ENCODE measurements around the gene SLC46A1. TPM values are rescaled to one million over a fixed set of nuclear protein-coding genes. Genes with fewer than 3 reads are reported as not detected.
A peak's percentile ranks its signal among the peaks of the same experiment; 100 is the strongest.
"Not testable (repeated sequence)": the region's sequence is repeated elsewhere in the genome, so short reads cannot be mapped to it uniquely, and the experiment has no call there.

SLC46A1 gene
- total RNA-seq, result 1 to 10 TPM in 1 of 2 experiments, under 1 TPM in 1; 0.96 to 1.1 TPM

DNA sequence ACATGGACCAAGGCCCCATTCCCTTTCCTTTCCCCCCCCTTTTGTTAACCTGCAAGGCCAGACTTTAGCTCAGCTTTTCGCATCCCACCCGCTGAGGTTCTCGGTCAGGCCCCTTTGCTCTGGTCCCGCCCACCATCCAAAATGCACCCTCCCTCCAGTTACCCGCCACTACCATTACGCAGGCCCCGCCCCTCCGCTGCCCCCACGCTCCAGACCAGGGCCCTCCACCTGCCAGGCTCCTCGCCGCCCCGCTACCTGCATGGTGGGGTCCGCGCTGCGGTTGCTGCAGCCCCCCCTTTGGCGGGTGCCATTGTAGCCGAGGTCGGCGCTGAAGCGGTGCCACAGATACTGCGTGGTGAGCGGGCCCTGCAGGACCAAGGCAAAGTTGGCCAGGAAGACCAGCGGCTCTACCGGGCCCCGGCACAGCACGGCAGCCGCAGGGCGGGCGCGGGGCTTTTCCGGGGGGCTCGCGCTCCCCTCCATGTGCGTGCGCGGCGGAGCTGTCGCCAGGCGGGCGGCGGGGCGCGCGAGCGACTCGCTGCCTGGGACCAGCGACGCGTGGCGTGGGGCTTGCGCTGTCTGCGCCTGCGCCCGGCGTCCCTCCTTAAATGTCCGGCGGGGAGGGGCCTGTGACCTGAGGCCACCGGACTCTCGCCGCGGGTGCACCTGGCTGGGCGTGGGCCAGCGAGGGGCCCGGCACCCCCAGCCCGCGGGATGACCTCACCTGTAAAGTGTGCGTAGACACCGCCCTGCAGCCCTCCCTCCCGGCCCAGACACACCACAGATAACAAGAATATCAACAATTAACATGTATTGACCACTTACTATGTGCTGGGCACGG is at the start of gene SLC46A1:
TSS of gene SLC46A1 (minus strand) at position 581 of the 841 bp plus-strand sequence. CDS start at position 483, 98 bp downstream.
- ChIA-PET CTCF (no interaction called here), POLR2A (interaction anchor here (1.4 to 1.9 kb wide), 2 partner anchors 10 to 21 kb away, joined by 6 to 11 read pairs; no protein-coding TSS in a partner anchor)
- Mint-ChIP-seq H3K4me1 (peaks cover 13% of the 10 kb centered on the region), H3K27ac (no peak within 1 kb of the TSS), H3K27me3 (peaks cover 11% of the 10 kb centered on the region), H3K4me3 (peak within 1 kb of the TSS; percentile 66), H3K36me3 (ENCODE audit: low read depth) (no peaks in the 10 kb centered on the region), H3K9me3 (no peaks in the 10 kb centered on the region)
- DNase-seq, result peak; percentile 29

DNA sequence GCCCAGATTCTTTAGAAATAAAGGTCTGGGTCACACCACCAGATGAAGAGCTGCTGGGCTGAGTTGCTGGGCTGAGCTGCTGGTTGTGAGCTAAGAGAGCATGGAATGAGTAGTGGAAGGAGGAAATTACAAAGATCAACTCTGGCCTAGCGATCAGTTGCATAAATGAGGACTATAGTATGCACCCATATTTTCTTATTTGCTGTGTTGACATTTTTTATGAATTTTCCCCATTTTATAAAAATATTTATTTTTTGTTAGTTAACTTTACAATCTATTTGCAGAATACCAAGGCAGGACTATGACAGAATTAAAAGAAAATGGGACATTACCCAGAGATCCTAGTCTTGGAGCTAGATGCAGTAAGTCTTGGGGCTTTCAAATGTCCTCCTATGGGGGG is 43.8 kb upstream of the SLC46A1 start:
- DNase-seq, result no peak
- CTCF ChIA-PET, result no interaction called here
- H3K4me3 Mint-ChIP-seq, result no peak overlapping the region
- H3K27ac Mint-ChIP-seq, result no peak overlapping the region
- no peaks in the 10 kb centered on the region for H3K36me3 Mint-ChIP-seq (ENCODE audit: low read depth)
- POLR2A ChIA-PET, result no interaction called here
- H3K27me3 Mint-ChIP-seq, result peaks cover 37% of the 10 kb centered on the region
- H3K4me1 Mint-ChIP-seq, result no peaks in the 10 kb centered on the region
- no peaks in the 10 kb centered on the region for H3K9me3 Mint-ChIP-seq

DNA sequence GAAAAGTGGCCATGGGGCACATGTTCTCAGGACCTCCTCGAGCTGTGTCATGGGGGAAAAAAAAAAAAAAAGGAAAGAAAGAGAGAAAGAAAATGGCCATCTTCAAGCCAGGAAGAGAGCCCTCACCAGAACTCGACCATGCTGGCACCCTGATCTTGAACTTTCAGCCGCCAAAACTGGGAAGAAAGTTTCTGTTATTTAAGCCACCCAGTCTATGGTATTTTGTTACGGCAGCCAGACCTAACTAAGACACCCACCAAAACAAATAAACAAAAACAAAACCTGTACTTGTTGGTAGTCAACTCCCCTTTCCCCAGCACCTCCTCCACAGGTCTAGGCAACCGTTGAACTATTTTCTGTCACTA is 41.4 kb upstream of the SLC46A1 start:
- H3K27ac Mint-ChIP-seq, result no peak overlapping the region
- no peaks in the 10 kb centered on the region for H3K9me3 Mint-ChIP-seq
- H3K4me3 Mint-ChIP-seq, result no peak overlapping the region
- H3K27me3 Mint-ChIP-seq, result peaks cover 31% of the 10 kb centered on the region
- POLR2A ChIA-PET, result interaction anchor here (0.6 kb wide), 1 partner anchor 213 kb away, joined by 3 read pairs; no protein-coding TSS in a partner anchor
- CTCF ChIA-PET, result no interaction called here
- H3K4me1 Mint-ChIP-seq, result no peaks in the 10 kb centered on the region
- no peaks in the 10 kb centered on the region for H3K36me3 Mint-ChIP-seq (ENCODE audit: low read depth)
- no peak for DNase-seq

DNA sequence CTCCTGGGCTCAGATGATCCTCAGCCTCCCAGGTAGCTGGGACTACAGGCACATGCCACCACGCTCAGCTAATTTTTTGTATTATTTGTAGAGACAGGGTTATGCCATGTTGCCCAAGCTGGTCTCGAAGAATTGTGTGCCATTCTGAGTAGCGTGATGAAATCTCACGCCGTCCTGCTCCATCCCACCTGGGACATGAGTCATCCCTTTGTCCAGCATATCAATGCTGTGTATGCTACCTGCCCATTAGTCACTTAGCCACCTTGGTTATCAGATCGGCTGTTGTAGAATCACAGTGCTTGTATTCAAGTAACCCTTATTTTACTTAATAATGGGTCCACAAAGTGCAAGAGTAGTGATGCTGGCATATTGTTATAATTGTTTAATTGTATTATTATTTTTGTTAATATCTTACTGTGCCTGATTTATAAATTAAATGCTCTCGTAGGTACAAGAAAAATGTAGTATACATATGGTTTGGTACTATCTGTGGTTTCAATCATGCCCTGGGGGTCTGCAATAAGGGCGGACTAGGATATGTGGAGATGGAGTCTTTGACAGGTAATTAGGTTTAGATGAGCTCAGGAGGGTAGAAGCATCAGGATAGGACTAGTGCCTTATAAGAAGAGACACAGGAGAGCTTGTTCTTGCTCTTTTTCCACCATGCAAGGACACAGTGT is 40.8 kb upstream of the SLC46A1 start:
- ChIA-PET CTCF (no interaction called here), POLR2A (interaction anchor here (0.6 kb wide), 1 partner anchor 214 kb away, joined by 3 read pairs; no protein-coding TSS in a partner anchor)
- no peak for DNase-seq
- no peak overlapping the region for H3K27ac Mint-ChIP-seq
- H3K4me1 Mint-ChIP-seq, result no peaks in the 10 kb centered on the region
- no peaks in the 10 kb centered on the region for H3K36me3 Mint-ChIP-seq (ENCODE audit: low read depth)
- no peaks in the 10 kb centered on the region for H3K9me3 Mint-ChIP-seq
- peaks cover 30% of the 10 kb centered on the region for H3K27me3 Mint-ChIP-seq
- H3K4me3 Mint-ChIP-seq, result no peak overlapping the region

DNA sequence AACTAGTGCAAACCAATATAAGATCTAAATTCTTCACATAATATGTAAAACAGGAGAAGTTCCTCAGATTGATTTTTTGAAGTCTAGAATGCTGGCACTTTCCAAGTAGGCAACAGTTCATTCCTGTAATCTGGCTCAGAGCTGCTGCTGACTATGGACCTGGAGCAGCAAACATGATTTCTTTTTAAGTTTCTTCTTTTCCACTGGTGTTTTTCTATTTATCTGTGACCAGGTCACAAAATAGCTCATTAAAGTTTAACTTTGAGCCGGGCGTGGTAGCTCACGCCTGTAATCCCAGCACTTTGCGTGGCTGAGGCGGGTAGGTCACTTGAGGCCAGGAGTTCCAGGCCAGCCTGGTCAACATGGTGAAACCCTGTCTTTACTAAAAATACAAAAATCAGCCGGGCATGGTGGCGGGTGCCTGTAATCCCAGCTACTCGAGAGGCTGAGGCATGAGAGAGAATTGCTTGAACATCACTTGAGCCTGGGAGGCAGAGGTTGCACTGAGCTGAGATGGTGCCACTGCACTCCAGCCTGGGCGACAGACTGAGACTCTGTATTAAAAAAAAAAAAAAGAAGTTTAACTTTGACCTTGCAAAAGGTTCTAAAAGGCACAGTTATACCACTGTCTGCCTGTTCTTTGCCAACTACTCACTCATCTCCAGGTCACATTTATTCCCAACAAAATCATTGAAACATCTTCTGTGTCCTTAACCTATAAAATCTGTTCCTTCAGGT is 38.1 kb upstream of the SLC46A1 start:
- ChIA-PET CTCF (interaction anchor here (1.6 kb wide), 1 partner anchor 28 kb away, joined by 4 read pairs; no protein-coding TSS in a partner anchor), POLR2A (no interaction called here)
- no peak for DNase-seq
- Mint-ChIP-seq H3K9me3 (no peaks in the 10 kb centered on the region), H3K4me3 (no peak overlapping the region), H3K36me3 (ENCODE audit: low read depth) (no peaks in the 10 kb centered on the region), H3K27me3 (peaks cover 19% of the 10 kb centered on the region), H3K27ac (no peak overlapping the region), H3K4me1 (no peaks in the 10 kb centered on the region)

DNA sequence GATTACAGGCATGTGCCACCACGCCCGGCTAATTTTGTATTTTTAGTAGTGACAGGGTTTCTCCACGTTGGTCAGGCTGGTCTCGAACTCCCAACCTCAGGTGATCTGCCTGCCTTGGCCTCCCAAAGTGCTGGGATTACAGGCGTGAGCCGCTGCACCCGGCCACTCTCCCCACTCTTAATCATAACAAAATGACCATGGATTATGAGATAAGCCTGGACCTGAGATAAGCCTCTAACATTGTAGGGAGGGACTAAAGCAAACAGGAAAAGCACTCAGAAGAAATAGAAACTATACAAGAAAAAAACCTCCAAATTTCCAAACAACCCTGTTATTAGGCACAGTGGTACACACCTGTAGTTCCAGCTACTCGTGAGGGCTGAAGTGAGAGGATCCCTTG is 28.3 kb upstream of the SLC46A1 start:
- H3K27ac Mint-ChIP-seq; CTCF ChIA-PET; DNase-seq; H3K36me3 Mint-ChIP-seq (ENCODE audit: low read depth); POLR2A ChIA-PET; H3K4me1 Mint-ChIP-seq; H3K4me3 Mint-ChIP-seq; H3K9me3 Mint-ChIP-seq: not testable (repeated sequence)
- H3K27me3 Mint-ChIP-seq, result peaks cover 29% of the 10 kb centered on the region

DNA sequence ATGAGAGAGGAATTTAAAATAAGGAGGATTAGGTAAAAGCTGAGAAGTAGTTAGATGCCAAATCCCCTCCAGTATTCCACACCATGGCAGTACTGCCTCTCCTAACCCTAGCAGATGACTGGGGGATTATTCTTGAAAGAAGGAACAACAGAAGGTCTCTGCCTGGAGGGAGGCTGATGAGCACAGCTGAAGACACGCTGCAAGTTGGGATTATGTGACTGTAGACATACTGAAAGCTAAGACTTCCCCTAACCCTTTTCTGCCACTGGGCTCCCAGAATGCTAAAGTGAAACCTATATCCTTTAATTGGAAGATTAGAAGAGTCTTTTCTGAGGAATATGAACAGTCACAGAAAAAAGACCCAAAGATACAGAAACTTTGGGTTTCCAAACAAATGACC is 27.7 kb upstream of the SLC46A1 start:
- no peak for DNase-seq
- no peak overlapping the region for H3K4me3 Mint-ChIP-seq
- no peaks in the 10 kb centered on the region for H3K36me3 Mint-ChIP-seq (ENCODE audit: low read depth)
- H3K27ac Mint-ChIP-seq, result no peak overlapping the region
- peaks cover 27% of the 10 kb centered on the region for H3K27me3 Mint-ChIP-seq
- POLR2A ChIA-PET, result no interaction called here
- H3K9me3 Mint-ChIP-seq, result no peaks in the 10 kb centered on the region
- CTCF ChIA-PET, result no interaction called here
- no peaks in the 10 kb centered on the region for H3K4me1 Mint-ChIP-seq

DNA sequence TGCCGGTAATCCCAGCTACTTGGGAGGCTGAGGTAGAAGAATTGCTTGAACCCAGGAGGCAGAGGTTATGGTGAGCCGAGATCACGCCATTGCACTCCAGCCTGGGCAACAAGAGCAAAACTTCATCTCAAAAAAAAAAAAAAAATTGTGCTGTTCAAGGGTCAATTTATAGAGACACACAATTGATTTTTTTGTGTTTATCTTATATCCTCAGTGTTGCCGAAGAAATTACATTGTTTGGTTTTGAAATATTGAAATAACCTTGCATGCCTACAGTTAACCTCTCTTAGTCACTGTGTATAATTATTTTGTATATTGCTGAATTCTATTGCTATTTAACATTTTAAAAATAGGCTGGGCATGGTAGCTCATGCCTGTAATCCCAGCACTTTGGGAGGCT is 22.0 kb upstream of the SLC46A1 start:
- H3K9me3 Mint-ChIP-seq; POLR2A ChIA-PET; H3K27ac Mint-ChIP-seq; H3K4me1 Mint-ChIP-seq; H3K4me3 Mint-ChIP-seq; DNase-seq; H3K36me3 Mint-ChIP-seq (ENCODE audit: low read depth): not testable (repeated sequence)
- CTCF ChIA-PET, result interaction anchor here (2.3 kb wide), 1 partner anchor 12 kb away, joined by 9 read pairs; no protein-coding TSS in a partner anchor
- H3K27me3 Mint-ChIP-seq, result peaks cover 19% of the 10 kb centered on the region

DNA sequence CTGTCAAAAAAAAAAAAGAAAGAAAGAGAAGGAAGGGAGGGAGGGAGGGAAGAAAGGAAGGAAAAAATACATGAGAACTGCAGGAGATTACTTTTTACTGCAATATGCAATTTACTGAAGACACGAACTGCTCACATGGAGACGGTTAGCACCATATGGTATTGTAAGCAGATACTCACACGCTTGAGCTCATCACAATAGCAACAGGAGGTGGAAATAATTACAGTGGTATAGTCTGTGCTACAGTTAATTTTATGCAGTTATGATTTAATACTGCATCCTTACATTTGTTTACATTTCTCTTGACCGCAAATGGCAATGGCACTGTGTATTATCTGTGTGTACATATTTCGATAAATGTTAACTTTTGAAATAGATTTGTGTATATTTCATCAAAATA is 21.4 kb upstream of the SLC46A1 start:
- POLR2A ChIA-PET, result no interaction called here
- H3K27ac Mint-ChIP-seq, result no peak overlapping the region
- no peaks in the 10 kb centered on the region for H3K4me1 Mint-ChIP-seq
- no peak overlapping the region for H3K4me3 Mint-ChIP-seq
- no peaks in the 10 kb centered on the region for H3K9me3 Mint-ChIP-seq
- no peaks in the 10 kb centered on the region for H3K36me3 Mint-ChIP-seq (ENCODE audit: low read depth)
- DNase-seq, result no peak
- CTCF ChIA-PET, result interaction anchor here (2.3 kb wide), 1 partner anchor 11 kb away, joined by 9 read pairs; no protein-coding TSS in a partner anchor
- peaks cover 14% of the 10 kb centered on the region for H3K27me3 Mint-ChIP-seq

DNA sequence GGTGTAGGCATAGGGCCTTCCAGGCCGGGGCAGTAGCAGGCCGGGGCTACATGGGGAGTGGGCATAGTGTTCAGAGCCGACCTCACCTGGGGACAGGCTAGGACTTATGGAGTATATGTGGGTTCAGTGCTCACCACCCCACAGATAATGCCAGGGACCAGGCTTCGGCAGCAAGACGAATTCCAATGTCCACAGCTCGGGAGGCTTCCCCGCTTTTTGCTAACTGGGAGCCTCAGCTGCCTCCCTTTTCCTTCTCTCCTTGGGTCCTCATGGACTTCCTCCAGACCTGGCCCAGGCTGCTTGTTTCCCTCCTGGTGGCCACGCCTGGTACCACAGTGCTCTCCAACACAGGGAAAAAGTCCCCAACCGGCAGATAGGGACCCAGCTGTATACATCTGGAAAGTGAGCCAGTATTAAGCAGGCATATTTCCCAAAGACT is 20.1 kb upstream of the SLC46A1 start:
- Mint-ChIP-seq H3K4me1 (no peaks in the 10 kb centered on the region), H3K27me3 (peaks cover 4% of the 10 kb centered on the region), H3K9me3 (no peaks in the 10 kb centered on the region), H3K4me3 (no peak overlapping the region), H3K36me3 (ENCODE audit: low read depth) (no peaks in the 10 kb centered on the region), H3K27ac (no peak overlapping the region)
- POLR2A ChIA-PET, result no interaction called here
- no peak for DNase-seq
- CTCF ChIA-PET, result interaction anchor here (1.0 kb wide), 1 partner anchor 9 kb away, joined by 5 read pairs; no protein-coding TSS in a partner anchor

DNA sequence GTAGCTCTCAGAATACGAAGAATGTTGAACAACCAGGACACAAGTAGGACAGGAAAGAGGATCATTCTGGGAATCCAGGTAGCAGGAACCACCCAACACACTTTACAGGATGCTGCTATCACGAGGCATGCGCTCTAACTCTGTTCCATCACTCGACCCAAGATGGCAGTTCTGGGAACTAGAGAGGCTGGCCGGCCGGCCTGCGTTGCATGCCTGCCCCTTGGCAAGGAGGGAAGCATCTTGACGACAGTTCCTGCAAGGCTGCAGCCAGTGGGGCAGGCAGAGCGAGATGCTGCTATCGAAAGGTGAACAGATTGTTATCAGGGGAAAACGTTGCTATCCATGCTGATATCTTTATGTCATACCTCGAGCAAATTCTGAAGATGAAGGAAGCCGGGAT is 19.2 kb upstream of the SLC46A1 start:
- POLR2A ChIA-PET, result no interaction called here
- no peaks in the 10 kb centered on the region for H3K9me3 Mint-ChIP-seq

DNA sequence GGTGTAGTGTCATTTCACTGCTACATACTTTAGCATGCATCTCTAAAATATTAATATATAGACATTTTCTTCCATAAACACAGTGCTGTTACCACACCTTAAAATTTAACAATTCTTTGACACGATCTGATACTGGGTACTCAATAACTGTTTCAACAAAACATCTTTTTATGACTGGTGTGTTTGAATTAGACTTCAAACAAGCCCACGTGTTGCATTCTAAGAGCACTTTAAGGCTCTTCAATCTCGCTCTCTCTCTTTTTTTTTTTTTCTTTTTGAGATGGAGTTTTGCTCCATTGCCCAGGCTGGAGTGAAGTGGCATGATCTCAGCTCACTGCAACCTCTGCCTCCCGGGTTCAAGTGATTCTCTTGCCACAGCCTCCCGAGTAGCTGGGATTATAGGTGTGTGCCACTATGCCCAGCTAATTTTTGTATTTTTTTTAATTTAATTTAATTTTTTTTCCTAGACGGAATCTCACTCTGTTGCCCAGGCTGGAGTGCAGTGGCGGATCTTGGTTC is 15.8 kb upstream of the SLC46A1 start:
- ChIA-PET POLR2A (no interaction called here), CTCF (no interaction called here)
- no peak for DNase-seq
- no peak overlapping the region for H3K4me3 Mint-ChIP-seq
- no peaks in the 10 kb centered on the region for H3K36me3 Mint-ChIP-seq (ENCODE audit: low read depth)
- peaks cover 9% of the 10 kb centered on the region for H3K27me3 Mint-ChIP-seq
- no peaks in the 10 kb centered on the region for H3K9me3 Mint-ChIP-seq
- no peak overlapping the region for H3K27ac Mint-ChIP-seq
- no peaks in the 10 kb centered on the region for H3K4me1 Mint-ChIP-seq

More for the DNA sequence above, 19.2 kb upstream of the SLC46A1 start:
- Mint-ChIP-seq H3K36me3 (ENCODE audit: low read depth) (no peaks in the 10 kb centered on the region), H3K27ac (no peak overlapping the region), H3K4me1 (no peaks in the 10 kb centered on the region), H3K4me3 (no peak overlapping the region), H3K27me3 (peaks cover 6% of the 10 kb centered on the region)
- CTCF ChIA-PET, result interaction anchor here (0.8 kb wide), 1 partner anchor 9 kb away, joined by 3 read pairs; no protein-coding TSS in a partner anchor
- DNase-seq, result no peak

Measured in activated CD4-positive, alpha-beta memory T cell treated with anti-CD3 and anti-CD28 coated beads, Interleukin-2, amount 10 ng/mL, durations not matched to agents 7 days and 5 days (primary cell).